ENCODE results near the gene TECR.

GRCh38 chr19:14563989-14564651, 34.7 kb downstream of the TECR start:
- TF ChIP-seq CTCF (IDR thresholded peaks at IDR 0.05 in 8 of 11, conservative IDR thresholded peaks at IDR 0.05 in 3 of 11) (no peak), POLR2A (IDR thresholded peaks at IDR 0.05) (no peak), POLR2AphosphoS5 (IDR thresholded peaks at IDR 0.05) (no peak)
